H9 (cell line): ENCODE data around the gene TICRR. TPM values are rescaled to one million over a fixed set of nuclear protein-coding genes. Genes with fewer than 3 reads are reported as not detected.
A peak's percentile ranks its signal among the peaks of the same experiment; 100 is the strongest.

Source experiments
- DNase-seq: peaks from one replicate; pipeline ENCODE4 v3.0.0-alpha.2; 2017
- H2AFZ ChIP-seq: one replicate; pipeline ENCODE4 v1.6.1; 2013; ENCODE audit warnings: mild to moderate bottlenecking, low read length, control low read depth, moderate library complexity
- H2AK5ac ChIP-seq: 2 replicates; pipeline ENCODE4 v1.6.1; 2013; ENCODE audit warnings: low read length, control low read depth, mixed read lengths; ENCODE audit not compliant: insufficient read length
- H2BK120ac ChIP-seq: one replicate; pipeline ENCODE4 v1.6.1; 2013; ENCODE audit warnings: low read depth, mild to moderate bottlenecking, low read length, control low read depth, inconsistent platforms; ENCODE audit not compliant: poor library complexity, severe bottlenecking
- H2BK12ac ChIP-seq: 2 replicates; pipeline ENCODE4 v1.6.1; 2013; ENCODE audit warnings: low read length, control low read depth, mixed read lengths, low read depth; ENCODE audit not compliant: insufficient read length
- H2BK15ac ChIP-seq: 2 replicates; pipeline ENCODE4 v1.6.1; 2013; ENCODE audit warnings: low read depth, low read length, control low read depth
- H2BK20ac ChIP-seq: one replicate; pipeline ENCODE4 v1.6.1; 2013; ENCODE audit warnings: low read depth, mild to moderate bottlenecking, low read length, control low read depth, inconsistent platforms; ENCODE audit not compliant: poor library complexity, severe bottlenecking
- H2BK5ac ChIP-seq: 2 replicates; pipeline ENCODE4 v1.6.1; 2013; ENCODE audit warnings: low read length, control low read depth, mixed read lengths; ENCODE audit not compliant: insufficient read length
- H3K14ac ChIP-seq: 2 replicates; pipeline ENCODE4 v1.6.1; 2013; ENCODE audit warnings: low read length, control low read depth; ENCODE audit not compliant: insufficient read depth
- H3K18ac ChIP-seq: 2 replicates; pipeline ENCODE4 v1.6.1; 2013; ENCODE audit warnings: low read depth, mild to moderate bottlenecking, mixed read lengths, low read length, control low read depth; ENCODE audit not compliant: insufficient read length
- H3K23ac ChIP-seq: 2 replicates; pipeline ENCODE4 v1.6.1; 2013; ENCODE audit warnings: low read length, control low read depth, mixed read lengths, low read depth; ENCODE audit not compliant: insufficient read length
- H3K23me2 ChIP-seq: 2 replicates; pipeline ENCODE4 v1.6.1; 2013; ENCODE audit warnings: low read depth, mild to moderate bottlenecking, mixed read lengths, low read length, control low read depth; ENCODE audit not compliant: insufficient read length, poor library complexity, severe bottlenecking
- H3K27ac ChIP-seq: 2 replicates; pipeline ENCODE4 v1.5.1; 2013; ENCODE audit warnings: low read length, control low read depth, mixed read lengths, low read depth; ENCODE audit not compliant: insufficient read length
- H3K27me3 ChIP-seq: 2 replicates; pipeline ENCODE4 v1.6.1; 2013; ENCODE audit warnings: low read length, control low read depth, inconsistent platforms; ENCODE audit not compliant: insufficient read depth
- H3K4ac ChIP-seq: 2 replicates; pipeline ENCODE4 v1.6.1; 2013; ENCODE audit warnings: low read depth, mild to moderate bottlenecking, control low read depth, inconsistent platforms, low read length, moderate library complexity
- H3K4me1 ChIP-seq: 2 replicates; pipeline ENCODE4 v1.6.1; 2013; ENCODE audit warnings: low read length, control low read depth, inconsistent platforms; ENCODE audit not compliant: insufficient read depth
- H3K4me2 ChIP-seq: 2 replicates; pipeline ENCODE4 v1.6.1; 2013; ENCODE audit warnings: low read length, control low read depth, mixed read lengths; ENCODE audit not compliant: insufficient read length, insufficient read depth
- H3K56ac ChIP-seq: 2 replicates; pipeline ENCODE4 v1.6.1; 2013; ENCODE audit warnings: low read depth, mild to moderate bottlenecking, mixed read lengths, low read length, control low read depth; ENCODE audit not compliant: insufficient read length
- H3K79me1 ChIP-seq: 2 replicates; pipeline ENCODE4 v1.6.1; 2013; ENCODE audit warnings: low read depth, mild to moderate bottlenecking, moderate library complexity, low read length, control low read depth, inconsistent platforms; ENCODE audit not compliant: insufficient read depth, poor library complexity, severe bottlenecking
- H3K79me2 ChIP-seq: 2 replicates; pipeline ENCODE4 v1.6.1; 2013; ENCODE audit warnings: low read length, control low read depth, inconsistent platforms; ENCODE audit not compliant: insufficient read depth
- H3K9ac ChIP-seq: 2 replicates; pipeline ENCODE4 v1.6.1; 2013; ENCODE audit warnings: low read length, control low read depth, mixed read lengths; ENCODE audit not compliant: insufficient read length; ENCODE audit errors: extremely low read depth
- H3K9me3 ChIP-seq: one replicate; pipeline ENCODE4 v1.6.1; 2013; ENCODE audit warnings: low read depth, low read length, inconsistent platforms; ENCODE audit not compliant: control insufficient read depth
- H3T11ph ChIP-seq: one replicate; pipeline ENCODE4 v1.6.1; 2013; ENCODE audit warnings: mild to moderate bottlenecking, low read length, control low read depth, inconsistent platforms
- H4K20me1 ChIP-seq: one replicate; pipeline ENCODE4 v1.6.1; 2013; ENCODE audit not compliant: control insufficient read depth, insufficient read length, insufficient read depth
- H4K5ac ChIP-seq: 2 replicates; pipeline ENCODE4 v1.6.1; 2013; ENCODE audit warnings: low read depth, mild to moderate bottlenecking, mixed read lengths, low read length, control low read depth; ENCODE audit not compliant: insufficient read length
- H4K8ac ChIP-seq: replicated peaks from 2 replicates; pipeline ENCODE4 v1.6.1; 2013; ENCODE audit warnings: low read length, control low read depth, mixed read lengths, low read depth; ENCODE audit not compliant: insufficient read length
- H4K91ac ChIP-seq: 2 replicates; pipeline ENCODE4 v1.6.1; 2013; ENCODE audit warnings: low read depth, mild to moderate bottlenecking, moderate library complexity, mixed read lengths, low read length, control low read depth; ENCODE audit not compliant: insufficient read length
- H3K27ac Mint-ChIP-seq, 3 experiments: 2 replicates in 2 of 3; 3 replicates in 1 of 3; pipeline ENCODE4 v1.8.0; 2020 to 2021; ENCODE audit warnings: mixed read lengths in 3 of 3, mild to moderate bottlenecking in 1 of 3, moderate library complexity in 1 of 3
- H3K27me3 Mint-ChIP-seq: 2 replicates; pipeline ENCODE4 v1.8.0; 2021; ENCODE audit warnings: low read depth, mild to moderate bottlenecking, moderate library complexity, mixed read lengths
- H3K36me3 Mint-ChIP-seq, 3 experiments: 2 replicates in 2 of 3; 3 replicates in 1 of 3; pipeline ENCODE4 v1.8.0; 2020 to 2021; ENCODE audit warnings: low read depth in 3 of 3, mixed read lengths in 3 of 3; ENCODE audit not compliant: insufficient read depth in 1 of 3
- H3K4me1 Mint-ChIP-seq, 2 experiments: 2 replicates each; pipeline ENCODE4 v1.8.0; 2020; ENCODE audit warnings: mixed read lengths in 2 of 2
- H3K4me3 Mint-ChIP-seq, 2 experiments: 2 replicates in 1 of 2; 3 replicates in 1 of 2; pipeline ENCODE4 v1.8.0; 2020 to 2021; ENCODE audit warnings: mild to moderate bottlenecking in 2 of 2, mixed read lengths in 2 of 2, moderate library complexity in 1 of 2
- H3K9me3 Mint-ChIP-seq, 2 experiments: 2 replicates in 1 of 2; 3 replicates in 1 of 2; pipeline ENCODE4 v1.8.0; 2020; ENCODE audit warnings: mild to moderate bottlenecking in 2 of 2, mixed read lengths in 2 of 2, moderate library complexity in 1 of 2
- WGBS: extraction: QIAGEN DNeasy Blood & Tissue Kit; methylation state at CpG from one replicate; pipeline ENCODE4 v1.1.7; 2013; ENCODE audit warnings: missing lambda C conversion rate, low lambda C conversion rate, mixed read lengths; ENCODE audit not compliant: insufficient read length; ENCODE audit errors: extremely low coverage; 5-methylcytosine and 5-hydroxymethylcytosine counted together
- total RNA-seq: library from RNA; stranded (reverse); gene quantifications from 2 replicates; pipeline ENCODE4 v1.2.1, GENCODE V29; 2021
- TF ChIP-seq, protein P1 (sequence below): fragments of 200-600 bp; sonication (generic); conservative IDR thresholded peaks from 3 replicates; pipeline ENCODE4 v1.8.0; 2021; ENCODE audit warnings: antibody characterized with exemption, mild to moderate bottlenecking

Gene TICRR
- total RNA-seq, 1 experiment from 2014 or later, result 26.0 TPM

GRCh38 chr15:89648106-89649012 lies 73.1 kb downstream of the TICRR start:
- Mint-ChIP-seq H3K9me3 (no peaks in the 10 kb centered on the region), H3K36me3 (peaks cover 16 to 56% (median 45%) of the 10 kb centered on the region in 3 experiments; a peak in 6 of 7 replicates), H3K4me3 (no peak overlapping the region), H3K27me3 (no peaks in the 10 kb centered on the region), H3K27ac (no peak overlapping the region; a peak in 1 of 7 replicates), H3K4me1 (peaks cover 3 to 7% of the 10 kb centered on the region in 2 experiments)
- Histone ChIP-seq H4K8ac (no peak overlapping the region), H2BK20ac (no peak overlapping the region), H3K79me1 (no peaks in the 10 kb centered on the region), H3K14ac (no peak overlapping the region), H3K27me3 (no peaks in the 10 kb centered on the region), H3K27ac (no peak overlapping the region), H2AK5ac (no peak overlapping the region), H4K20me1 (no peaks in the 10 kb centered on the region), H3K9ac (no peak overlapping the region), H2AFZ (no peak overlapping the region), H3K18ac (no peak overlapping the region), H2BK15ac (no peak overlapping the region), H3T11ph (no peak overlapping the region), H3K23ac (no peak overlapping the region), H3K9me3 (no peaks in the 10 kb centered on the region), H2BK12ac (no peak overlapping the region), H4K91ac (no peak overlapping the region), H2BK5ac (no peak overlapping the region), H3K79me2 (no peaks in the 10 kb centered on the region; the same call in 1 of the 2 replicates), H3K4me1 (no peaks in the 10 kb centered on the region), H3K4me2 (no peak overlapping the region), H3K23me2 (no peaks in the 10 kb centered on the region), H3K56ac (no peak overlapping the region), H2BK120ac (no peak overlapping the region), H4K5ac (no peak overlapping the region), H3K4ac (no peak overlapping the region)
- DNase-seq, result peak; percentile 74
- no CpG with 5 or more reads among the region's 102 CpGs for WGBS
- TF ChIP-seq, protein P1, sequence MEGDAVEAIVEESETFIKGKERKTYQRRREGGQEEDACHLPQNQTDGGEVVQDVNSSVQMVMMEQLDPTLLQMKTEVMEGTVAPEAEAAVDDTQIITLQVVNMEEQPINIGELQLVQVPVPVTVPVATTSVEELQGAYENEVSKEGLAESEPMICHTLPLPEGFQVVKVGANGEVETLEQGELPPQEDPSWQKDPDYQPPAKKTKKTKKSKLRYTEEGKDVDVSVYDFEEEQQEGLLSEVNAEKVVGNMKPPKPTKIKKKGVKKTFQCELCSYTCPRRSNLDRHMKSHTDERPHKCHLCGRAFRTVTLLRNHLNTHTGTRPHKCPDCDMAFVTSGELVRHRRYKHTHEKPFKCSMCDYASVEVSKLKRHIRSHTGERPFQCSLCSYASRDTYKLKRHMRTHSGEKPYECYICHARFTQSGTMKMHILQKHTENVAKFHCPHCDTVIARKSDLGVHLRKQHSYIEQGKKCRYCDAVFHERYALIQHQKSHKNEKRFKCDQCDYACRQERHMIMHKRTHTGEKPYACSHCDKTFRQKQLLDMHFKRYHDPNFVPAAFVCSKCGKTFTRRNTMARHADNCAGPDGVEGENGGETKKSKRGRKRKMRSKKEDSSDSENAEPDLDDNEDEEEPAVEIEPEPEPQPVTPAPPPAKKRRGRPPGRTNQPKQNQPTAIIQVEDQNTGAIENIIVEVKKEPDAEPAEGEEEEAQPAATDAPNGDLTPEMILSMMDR, result no peak
